PFSK-1 (cell line): ENCODE data around the gene CNTNAP5.

Experiments
- FOXP2 ChIP-seq: optimal IDR thresholded peaks from 2 replicates; pipeline ENCODE3; 2011; ENCODE audit warnings: borderline replicate concordance, control low read depth, inconsistent platforms; ENCODE audit not compliant: insufficient read depth; ENCODE audit errors: extremely low read length, extremely low read depth
- POLR2AphosphoS5 ChIP-seq: IDR thresholded peaks from 2 replicates; pipeline ENCODE4 v1.6.1; 2012; ENCODE audit warnings: low read depth, mild to moderate bottlenecking, control low read depth, low read length, moderate library complexity
- REST ChIP-seq, 2 experiments: IDR thresholded peaks; 2 replicates each; pipeline versions ENCODE4 v1.6.1 to v1.8.0; 2011 to 2012; ENCODE audit warnings: low read depth in 2 of 2, low read length in 2 of 2, control low read depth in 1 of 2, inconsistent platforms in 1 of 2, mild to moderate bottlenecking in 1 of 2, moderate library complexity in 1 of 2; ENCODE audit not compliant: insufficient read depth in 1 of 2
- SIN3A ChIP-seq: IDR thresholded peaks from 2 replicates; pipeline ENCODE4 v1.6.1; 2012; ENCODE audit warnings: mild to moderate bottlenecking, low read length, moderate library complexity, borderline replicate concordance; ENCODE audit not compliant: insufficient read depth
- TAF1 ChIP-seq: IDR thresholded peaks from 2 replicates; pipeline ENCODE4 v1.6.1; 2012; ENCODE audit warnings: low read length, control low read depth, borderline replicate concordance; ENCODE audit not compliant: insufficient read depth

Gene CNTNAP5

GRCh38 chr2:124797049-124797448 is 772.0 kb downstream of the CNTNAP5 start:
- TF ChIP-seq POLR2AphosphoS5 (no peak), TAF1 (no peak), FOXP2 (no peak), REST (IDR thresholded peaks at IDR 0.05; ENCODE audit: insufficient read depth in 1 of 2, low read depth in 2 of 2, low read length in 2 of 2) (no peak), SIN3A (no peak)

- TF ChIP-seq TAF1, result no peak
- no peak for TF ChIP-seq FOXP2
Observed at GRCh38 chr2:124798551-124798950, 773.5 kb downstream of the CNTNAP5 start.

GRCh38 chr2:124804014-124804940 is 779.2 kb downstream of the CNTNAP5 start:
- no peak for TF ChIP-seq POLR2AphosphoS5
- no peak for TF ChIP-seq REST (IDR thresholded peaks at IDR 0.05; ENCODE audit: insufficient read depth in 1 of 2, low read depth in 2 of 2, low read length in 2 of 2)
- TF ChIP-seq FOXP2, result no peak
- no peak for TF ChIP-seq TAF1
- TF ChIP-seq SIN3A, result no peak

GRCh38 chr2:124805060-124805459 is 780.0 kb downstream of the CNTNAP5 start:
- TF ChIP-seq FOXP2 (no peak), REST (IDR thresholded peaks at IDR 0.05; ENCODE audit: insufficient read depth in 1 of 2, low read depth in 2 of 2, low read length in 2 of 2) (no peak), TAF1 (no peak), POLR2AphosphoS5 (no peak), SIN3A (no peak)

GRCh38 chr2:124810132-124810531 is 785.0 kb downstream of the CNTNAP5 start:
- TF ChIP-seq POLR2AphosphoS5, result no peak
- TF ChIP-seq SIN3A, result no peak
- TF ChIP-seq TAF1, result no peak
- TF ChIP-seq REST (IDR thresholded peaks at IDR 0.05; ENCODE audit: insufficient read depth in 1 of 2, low read depth in 2 of 2, low read length in 2 of 2), result no peak
- no peak for TF ChIP-seq FOXP2
